WTC11 (cell line): ENCODE results near the gene C1QTNF6. TPM values are rescaled to one million over a fixed set of nuclear protein-coding genes. Genes with fewer than 3 reads are reported as not detected.

Source experiments
- ATAC-seq: fragments of 200-7000 bp; cut with Tn5 transposase; 2 replicates; pipeline ENCODE4 v1.10.0; 2021; ENCODE audit warnings: mild to moderate bottlenecking, moderate library complexity
- CTCF ChIA-PET: fragments of 300-600 bp; sonication (Branson Sonifier 250); formaldehyde crosslinking; loops from one replicate; lab custom pipeline; 2021; ENCODE audit warnings: antibody characterized with exemption; lab: Charles Lee
- POLR2A ChIA-PET: fragments of 350-600 bp; sonication (Branson Sonifier 250); formaldehyde crosslinking; loops from one replicate; lab custom pipeline; 2021; ENCODE audit warnings: antibody characterized with exemption; lab: Charles Lee
- DNase-seq: peaks from one replicate; pipeline ENCODE4 v3.0.0; 2021; ENCODE audit warnings: low spot score
- H3K27ac Mint-ChIP-seq: 2 replicates; pipeline ENCODE4 v1.8.0; 2021; ENCODE audit warnings: mixed read lengths
- H3K27me3 Mint-ChIP-seq: 2 replicates; pipeline ENCODE4 v1.8.0; 2021; ENCODE audit warnings: low read depth, mild to moderate bottlenecking, moderate library complexity, mixed read lengths
- H3K36me3 Mint-ChIP-seq: 2 replicates; pipeline ENCODE4 v1.8.0; 2021; ENCODE audit warnings: mixed read lengths
- H3K4me1 Mint-ChIP-seq: 2 replicates; pipeline ENCODE4 v1.8.0; 2022; ENCODE audit warnings: mixed read lengths
- H3K4me3 Mint-ChIP-seq: 2 replicates; pipeline ENCODE4 v1.8.0; 2021; ENCODE audit warnings: mild to moderate bottlenecking, moderate library complexity, mixed read lengths
- H3K9me3 Mint-ChIP-seq: 2 replicates; pipeline ENCODE4 v1.8.0; 2021; ENCODE audit warnings: mixed read lengths
- ATF1 ChIP-seq: sonication (generic); formaldehyde crosslinking; IDR thresholded peaks from 2 replicates; pipeline ENCODE4 v1.8.1; 2023; ENCODE audit warnings: mild to moderate bottlenecking, moderate library complexity, missing genetic modification reagents
- CBFB ChIP-seq: sonication (generic); formaldehyde crosslinking; IDR thresholded peaks from 2 replicates; pipeline ENCODE4 v1.8.1; 2022; ENCODE audit warnings: mild to moderate bottlenecking, low read depth, missing genetic modification reagents
- EMX1 ChIP-seq: fragments of 250-450 bp; sonication (Bioruptor Pico); IDR thresholded peaks from 2 replicates; pipeline ENCODE4 v1.8.0; 2021; ENCODE audit warnings: mild to moderate bottlenecking
- ETV6 ChIP-seq: sonication (generic); formaldehyde crosslinking; IDR thresholded peaks from 2 replicates; pipeline ENCODE4 v1.8.1; 2022; ENCODE audit warnings: mild to moderate bottlenecking, missing genetic modification reagents
- FOXJ3 ChIP-seq: sonication (generic); formaldehyde crosslinking; IDR thresholded peaks from 2 replicates; pipeline ENCODE4 v1.9.0; 2021; ENCODE audit warnings: missing genetic modification reagents, mild to moderate bottlenecking, borderline replicate concordance
- FOXK1 ChIP-seq: sonication (generic); formaldehyde crosslinking; IDR thresholded peaks from 2 replicates; pipeline ENCODE4 v1.8.0; 2022; ENCODE audit warnings: mild to moderate bottlenecking, moderate library complexity, missing genetic modification reagents
- GRHL2 ChIP-seq: fragments of 250-450 bp; sonication (Bioruptor Pico); IDR thresholded peaks from 2 replicates; pipeline ENCODE4 v1.8.0; 2022; ENCODE audit warnings: mild to moderate bottlenecking, moderate library complexity; ENCODE audit not compliant: insufficient replicate concordance, severe bottlenecking
- HMGA2 ChIP-seq: fragments of 250-450 bp; sonication (Bioruptor Pico); IDR thresholded peaks from 2 replicates; pipeline ENCODE4 v1.4.0; 2021; ENCODE audit warnings: mild to moderate bottlenecking, moderate library complexity
- MXD4 ChIP-seq: fragments of 250-450 bp; sonication (Bioruptor Pico); IDR thresholded peaks from 2 replicates; pipeline ENCODE4 v1.8.0; 2021; ENCODE audit warnings: mild to moderate bottlenecking, moderate library complexity, borderline replicate concordance
- NFYB ChIP-seq: sonication (generic); formaldehyde crosslinking; conservative IDR thresholded peaks from 2 replicates; pipeline ENCODE4 v1.8.0; 2022; ENCODE audit warnings: low read depth, missing genetic modification reagents
- OVOL2 ChIP-seq: fragments of 250-450 bp; sonication (Bioruptor Pico); IDR thresholded peaks from 2 replicates; pipeline ENCODE4 v1.9.0; 2021; ENCODE audit warnings: mild to moderate bottlenecking, borderline replicate concordance
- SOX15 ChIP-seq: fragments of 250-450 bp; sonication (Bioruptor Pico); IDR thresholded peaks from 2 replicates; pipeline ENCODE4 v1.9.0; 2021; ENCODE audit warnings: mild to moderate bottlenecking
- ZNF423 ChIP-seq: fragments of 250-450 bp; sonication (Bioruptor Pico); IDR thresholded peaks from 2 replicates; pipeline ENCODE4 v2.1.2; 2022; ENCODE audit warnings: mild to moderate bottlenecking, moderate library complexity
- total RNA-seq: library from RNA; stranded (reverse); gene quantifications from 3 replicates; pipeline ENCODE4 v1.2.3, GENCODE V29; 2021
- TF ChIP-seq, protein P1 (sequence below): sonication (generic); formaldehyde crosslinking; IDR thresholded peaks from 2 replicates; pipeline ENCODE4 v1.8.1; 2022; ENCODE audit warnings: low read depth, missing genetic modification reagents, borderline replicate concordance
- TF ChIP-seq, protein P2 (sequence below): sonication (generic); formaldehyde crosslinking; IDR thresholded peaks from 2 replicates; pipeline ENCODE4 v1.8.1; 2022; ENCODE audit warnings: mild to moderate bottlenecking, missing genetic modification reagents, moderate library complexity, borderline replicate concordance
- TF ChIP-seq, protein P3 (sequence below): sonication (generic); formaldehyde crosslinking; IDR thresholded peaks from 2 replicates; pipeline ENCODE4 v1.8.1; 2022; ENCODE audit warnings: mild to moderate bottlenecking, moderate library complexity, missing genetic modification reagents
- TF ChIP-seq, protein P4 (sequence below): sonication (generic); formaldehyde crosslinking; IDR thresholded peaks from 2 replicates; pipeline ENCODE4 v1.8.1; 2023; ENCODE audit warnings: mild to moderate bottlenecking, moderate library complexity, missing genetic modification reagents
- TF ChIP-seq, protein P5 (sequence below): fragments of 250-450 bp; sonication (Bioruptor Pico); IDR thresholded peaks from 2 replicates; pipeline ENCODE4 v1.9.0; 2021; ENCODE audit warnings: mild to moderate bottlenecking, borderline replicate concordance

Gene C1QTNF6
- total RNA-seq, 1 experiment from 2014 or later, result 5.9 TPM

DNA sequence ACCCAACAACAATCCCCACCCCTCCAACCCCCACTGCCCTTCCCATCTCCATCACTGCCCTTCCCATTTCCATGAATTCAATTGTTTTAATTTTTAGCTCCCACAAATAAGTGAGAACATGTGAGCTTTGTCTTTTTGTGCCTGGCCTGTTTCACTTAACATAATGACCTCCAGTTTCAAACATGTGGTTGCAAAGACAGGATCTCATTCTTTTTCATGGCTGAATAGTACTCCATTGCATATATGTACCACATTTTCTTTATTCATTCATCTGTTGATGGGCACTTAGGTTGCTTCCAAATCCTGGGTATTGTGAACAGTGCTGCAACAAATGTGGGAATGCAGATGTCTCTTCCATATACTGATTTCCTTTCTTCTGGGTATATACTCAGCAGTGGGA lies 37.3 kb downstream of the C1QTNF6 start:
- Mint-ChIP-seq H3K27ac (no peak overlapping the region), H3K4me1 (peaks cover 15% of the 10 kb centered on the region), H3K36me3 (no peaks in the 10 kb centered on the region), H3K9me3 (peaks cover 14% of the 10 kb centered on the region), H3K27me3 (peaks cover 5% of the 10 kb centered on the region; the same call in 1 of the 2 replicates), H3K4me3 (no peak overlapping the region)
- DNase-seq, result no peak
- ATAC-seq, result no peak
- ChIA-PET POLR2A (no interaction called here), CTCF (interaction anchor here (1.0 to 1.8 kb wide), 3 partner anchors 24 to 49 kb away, joined by 4 to 11 read pairs (median 10); no protein-coding TSS in a partner anchor)
- TF ChIP-seq HMGA2 (CRISPR knock-in tag) (no peak), SOX15 (CRISPR knock-in tag) (no peak), NFYB (CRISPR knock-in tag) (no peak), ZNF423 (CRISPR knock-in tag) (no peak), CBFB (CRISPR knock-in tag) (no peak)

DNA sequence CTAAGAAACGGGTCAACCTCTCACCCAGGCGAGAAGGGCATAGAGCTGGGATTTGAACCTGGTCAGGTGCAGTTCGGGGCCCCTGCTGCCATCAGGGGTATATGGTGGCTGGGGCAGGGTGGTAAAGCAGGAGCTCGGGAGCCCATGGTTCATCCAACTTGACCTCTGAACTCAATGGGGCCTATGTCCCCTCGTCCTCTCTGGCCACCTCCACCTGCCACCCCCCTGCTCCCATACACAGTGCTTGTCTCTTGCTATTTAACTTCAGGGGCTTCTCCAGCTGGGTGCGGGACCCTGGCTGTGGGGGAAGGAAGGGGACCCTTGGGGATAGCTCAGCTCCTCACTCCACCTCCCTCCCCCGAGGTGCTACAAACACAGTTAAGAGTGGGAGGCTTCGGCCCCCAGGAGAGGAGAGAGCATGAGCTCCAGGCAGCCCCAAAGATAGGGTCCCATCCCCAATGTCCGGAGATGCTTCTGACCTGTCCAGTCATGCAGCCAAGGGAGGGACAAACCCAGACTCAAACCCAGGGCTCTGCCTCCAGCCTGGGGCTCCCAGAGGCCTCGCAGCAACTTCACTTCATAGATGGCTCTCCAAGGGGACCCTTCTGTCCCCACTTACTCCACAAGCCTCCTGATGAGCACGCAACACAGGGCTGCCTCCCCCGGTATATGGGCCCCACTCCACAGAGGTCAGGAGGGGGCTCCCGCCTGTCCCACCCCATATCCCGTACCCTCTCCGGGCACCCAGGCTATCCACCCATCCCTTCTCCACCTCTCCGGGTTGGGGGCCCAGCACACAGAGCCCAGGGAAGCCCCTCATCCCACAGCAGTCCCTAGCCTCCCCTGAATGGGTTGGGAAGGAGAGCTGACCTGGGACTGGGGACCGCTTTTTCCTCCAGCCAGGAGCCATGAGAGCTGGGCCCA lies 39.0 kb downstream of the C1QTNF6 start:
- H3K36me3 Mint-ChIP-seq, result no peaks in the 10 kb centered on the region
- H3K27me3 Mint-ChIP-seq, result peaks cover 5% of the 10 kb centered on the region
- DNase-seq, result no peak
- ATAC-seq, result no peak
- H3K9me3 Mint-ChIP-seq, result peaks cover 14% of the 10 kb centered on the region
- no peak overlapping the region for H3K4me3 Mint-ChIP-seq
- TF ChIP-seq, protein P1, sequence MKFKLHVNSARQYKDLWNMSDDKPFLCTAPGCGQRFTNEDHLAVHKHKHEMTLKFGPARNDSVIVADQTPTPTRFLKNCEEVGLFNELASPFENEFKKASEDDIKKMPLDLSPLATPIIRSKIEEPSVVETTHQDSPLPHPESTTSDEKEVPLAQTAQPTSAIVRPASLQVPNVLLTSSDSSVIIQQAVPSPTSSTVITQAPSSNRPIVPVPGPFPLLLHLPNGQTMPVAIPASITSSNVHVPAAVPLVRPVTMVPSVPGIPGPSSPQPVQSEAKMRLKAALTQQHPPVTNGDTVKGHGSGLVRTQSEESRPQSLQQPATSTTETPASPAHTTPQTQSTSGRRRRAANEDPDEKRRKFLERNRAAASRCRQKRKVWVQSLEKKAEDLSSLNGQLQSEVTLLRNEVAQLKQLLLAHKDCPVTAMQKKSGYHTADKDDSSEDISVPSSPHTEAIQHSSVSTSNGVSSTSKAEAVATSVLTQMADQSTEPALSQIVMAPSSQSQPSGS (CRISPR knock-in tag), result no peak
- TF ChIP-seq ATF1 (CRISPR knock-in tag) (no peak), FOXK1 (no peak), HMGA2 (CRISPR knock-in tag) (no peak), GRHL2 (CRISPR knock-in tag) (no peak), FOXJ3 (CRISPR knock-in tag) (no peak), MXD4 (CRISPR knock-in tag) (no peak), EMX1 (CRISPR knock-in tag) (no peak), OVOL2 (CRISPR knock-in tag) (no peak), ETV6 (CRISPR knock-in tag) (no peak)
- TF ChIP-seq, protein P2, sequence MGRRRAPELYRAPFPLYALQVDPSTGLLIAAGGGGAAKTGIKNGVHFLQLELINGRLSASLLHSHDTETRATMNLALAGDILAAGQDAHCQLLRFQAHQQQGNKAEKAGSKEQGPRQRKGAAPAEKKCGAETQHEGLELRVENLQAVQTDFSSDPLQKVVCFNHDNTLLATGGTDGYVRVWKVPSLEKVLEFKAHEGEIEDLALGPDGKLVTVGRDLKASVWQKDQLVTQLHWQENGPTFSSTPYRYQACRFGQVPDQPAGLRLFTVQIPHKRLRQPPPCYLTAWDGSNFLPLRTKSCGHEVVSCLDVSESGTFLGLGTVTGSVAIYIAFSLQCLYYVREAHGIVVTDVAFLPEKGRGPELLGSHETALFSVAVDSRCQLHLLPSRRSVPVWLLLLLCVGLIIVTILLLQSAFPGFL (CRISPR knock-in tag), result no peak
- TF ChIP-seq, protein P3, sequence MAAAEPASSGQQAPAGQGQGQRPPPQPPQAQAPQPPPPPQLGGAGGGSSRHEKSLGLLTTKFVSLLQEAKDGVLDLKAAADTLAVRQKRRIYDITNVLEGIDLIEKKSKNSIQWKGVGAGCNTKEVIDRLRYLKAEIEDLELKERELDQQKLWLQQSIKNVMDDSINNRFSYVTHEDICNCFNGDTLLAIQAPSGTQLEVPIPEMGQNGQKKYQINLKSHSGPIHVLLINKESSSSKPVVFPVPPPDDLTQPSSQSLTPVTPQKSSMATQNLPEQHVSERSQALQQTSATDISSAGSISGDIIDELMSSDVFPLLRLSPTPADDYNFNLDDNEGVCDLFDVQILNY (CRISPR knock-in tag), result no peak
- TF ChIP-seq, protein P4, sequence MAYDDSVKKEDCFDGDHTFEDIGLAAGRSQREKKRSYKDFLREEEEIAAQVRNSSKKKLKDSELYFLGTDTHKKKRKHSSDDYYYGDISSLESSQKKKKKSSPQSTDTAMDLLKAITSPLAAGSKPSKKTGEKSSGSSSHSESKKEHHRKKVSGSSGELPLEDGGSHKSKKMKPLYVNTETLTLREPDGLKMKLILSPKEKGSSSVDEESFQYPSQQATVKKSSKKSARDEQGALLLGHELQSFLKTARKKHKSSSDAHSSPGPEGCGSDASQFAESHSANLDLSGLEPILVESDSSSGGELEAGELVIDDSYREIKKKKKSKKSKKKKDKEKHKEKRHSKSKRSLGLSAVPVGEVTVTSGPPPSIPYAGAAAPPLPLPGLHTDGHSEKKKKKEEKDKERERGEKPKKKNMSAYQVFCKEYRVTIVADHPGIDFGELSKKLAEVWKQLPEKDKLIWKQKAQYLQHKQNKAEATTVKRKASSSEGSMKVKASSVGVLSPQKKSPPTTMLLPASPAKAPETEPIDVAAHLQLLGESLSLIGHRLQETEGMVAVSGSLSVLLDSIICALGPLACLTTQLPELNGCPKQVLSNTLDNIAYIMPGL (CRISPR knock-in tag), result no peak
- TF ChIP-seq, protein P5, sequence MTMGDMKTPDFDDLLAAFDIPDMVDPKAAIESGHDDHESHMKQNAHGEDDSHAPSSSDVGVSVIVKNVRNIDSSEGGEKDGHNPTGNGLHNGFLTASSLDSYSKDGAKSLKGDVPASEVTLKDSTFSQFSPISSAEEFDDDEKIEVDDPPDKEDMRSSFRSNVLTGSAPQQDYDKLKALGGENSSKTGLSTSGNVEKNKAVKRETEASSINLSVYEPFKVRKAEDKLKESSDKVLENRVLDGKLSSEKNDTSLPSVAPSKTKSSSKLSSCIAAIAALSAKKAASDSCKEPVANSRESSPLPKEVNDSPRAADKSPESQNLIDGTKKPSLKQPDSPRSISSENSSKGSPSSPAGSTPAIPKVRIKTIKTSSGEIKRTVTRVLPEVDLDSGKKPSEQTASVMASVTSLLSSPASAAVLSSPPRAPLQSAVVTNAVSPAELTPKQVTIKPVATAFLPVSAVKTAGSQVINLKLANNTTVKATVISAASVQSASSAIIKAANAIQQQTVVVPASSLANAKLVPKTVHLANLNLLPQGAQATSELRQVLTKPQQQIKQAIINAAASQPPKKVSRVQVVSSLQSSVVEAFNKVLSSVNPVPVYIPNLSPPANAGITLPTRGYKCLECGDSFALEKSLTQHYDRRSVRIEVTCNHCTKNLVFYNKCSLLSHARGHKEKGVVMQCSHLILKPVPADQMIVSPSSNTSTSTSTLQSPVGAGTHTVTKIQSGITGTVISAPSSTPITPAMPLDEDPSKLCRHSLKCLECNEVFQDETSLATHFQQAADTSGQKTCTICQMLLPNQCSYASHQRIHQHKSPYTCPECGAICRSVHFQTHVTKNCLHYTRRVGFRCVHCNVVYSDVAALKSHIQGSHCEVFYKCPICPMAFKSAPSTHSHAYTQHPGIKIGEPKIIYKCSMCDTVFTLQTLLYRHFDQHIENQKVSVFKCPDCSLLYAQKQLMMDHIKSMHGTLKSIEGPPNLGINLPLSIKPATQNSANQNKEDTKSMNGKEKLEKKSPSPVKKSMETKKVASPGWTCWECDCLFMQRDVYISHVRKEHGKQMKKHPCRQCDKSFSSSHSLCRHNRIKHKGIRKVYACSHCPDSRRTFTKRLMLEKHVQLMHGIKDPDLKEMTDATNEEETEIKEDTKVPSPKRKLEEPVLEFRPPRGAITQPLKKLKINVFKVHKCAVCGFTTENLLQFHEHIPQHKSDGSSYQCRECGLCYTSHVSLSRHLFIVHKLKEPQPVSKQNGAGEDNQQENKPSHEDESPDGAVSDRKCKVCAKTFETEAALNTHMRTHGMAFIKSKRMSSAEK (CRISPR knock-in tag), result no peak
- peaks cover 15% of the 10 kb centered on the region for H3K4me1 Mint-ChIP-seq
- CTCF ChIA-PET, result interaction anchor here (0.7 to 2.7 kb wide), 13 partner anchors 9 to 293 kb away, joined by 3 to 13 read pairs (median 4); no protein-coding TSS in a partner anchor
- POLR2A ChIA-PET, result no interaction called here
- H3K27ac Mint-ChIP-seq, result no peak overlapping the region
